B cell (primary cell): Measurements from ENCODE around the gene POLRMT. TPM values are rescaled to one million over a fixed set of nuclear protein-coding genes. Genes with fewer than 3 reads are reported as not detected.
A peak's percentile ranks its signal among the peaks of the same experiment; 100 is the strongest.

ENCODE experiments used
- ATAC-seq: fragments of 200-7000 bp; cut with Tn5 transposase; one replicate; pipeline ENCODE4 v1.10.0; 2021; ENCODE audit warnings: low read depth, mild to moderate bottlenecking, moderate number of reproducible peaks, moderate library complexity
- CTCF ChIA-PET: fragments of 350-600 bp; sonication (Branson Sonifier 250); formaldehyde crosslinking; loops from one replicate; lab custom pipeline; 2021; ENCODE audit warnings: antibody characterized with exemption, inconsistent platforms; lab: Charles Lee
- POLR2A ChIA-PET: fragments of 350-600 bp; sonication (Branson Sonifier 250); formaldehyde crosslinking; loops from one replicate; lab custom pipeline; 2021; ENCODE audit warnings: antibody characterized with exemption; lab: Charles Lee
- DNase-seq: peaks from one replicate; pipeline ENCODE4 v3.0.0; 2013
- H2AFZ ChIP-seq: 2 replicates; pipeline ENCODE4 v1.6.1; 2012; ENCODE audit warnings: mild to moderate bottlenecking, low read depth, low read length; ENCODE audit not compliant: insufficient read depth, poor library complexity, severe bottlenecking
- H3K27ac ChIP-seq, 2 donors: 1 replicate in 1 of 2; 2 replicates in 1 of 2; pipeline ENCODE4 v1.5.1; 2012 to 2013; ENCODE audit warnings: low read length in 2 of 2, mild to moderate bottlenecking in 2 of 2, moderate library complexity in 1 of 2
- H3K27me3 ChIP-seq, 4 experiments: fragments of 200-600 bp in 1 of 4; sonication (generic) in 1 of 4; replicated peaks in 1 of 4; 1 replicate in 2 of 4; 2 replicates in 2 of 4; pipeline versions ENCODE4 v1.6.1 to v1.7.0; 2013 to 2016; ENCODE audit warnings: low read length in 3 of 4, mild to moderate bottlenecking in 2 of 4, mixed read lengths in 1 of 4, moderate library complexity in 1 of 4; ENCODE audit not compliant: insufficient read depth in 4 of 4, control insufficient read depth in 3 of 4; ENCODE audit errors: control extremely low read depth in 1 of 4
- H3K36me3 ChIP-seq, 2 experiments: replicated peaks in 1 of 2; 1 replicate in 1 of 2; 2 replicates in 1 of 2; pipeline versions ENCODE4 v1.6.1 to v1.7.1; 2013; ENCODE audit warnings: low read length in 1 of 2; ENCODE audit not compliant: insufficient read depth in 2 of 2, control insufficient read depth in 1 of 2; ENCODE audit errors: control extremely low read depth in 1 of 2, extremely low read depth in 1 of 2
- H3K4me1 ChIP-seq, 2 donors: fragments of 200-600 bp in 1 of 2; sonication (generic) in 1 of 2; 1 replicate in 1 of 2; 2 replicates in 1 of 2; pipeline versions ENCODE4 v1.5.1 to v1.6.1; 2013 to 2017; ENCODE audit warnings: low read length in 2 of 2; ENCODE audit not compliant: control insufficient read depth in 2 of 2, insufficient read depth in 2 of 2
- H3K4me2 ChIP-seq: replicated peaks from 2 replicates; pipeline ENCODE3; 2012; ENCODE audit warnings: mild to moderate bottlenecking, low read depth, low read length; ENCODE audit not compliant: poor library complexity, severe bottlenecking
- H3K4me3 ChIP-seq, 5 experiments: fragments of 200-600 bp in 1 of 5; sonication (generic) in 1 of 5; 1 replicate in 3 of 5; 2 replicates in 2 of 5; pipeline versions ENCODE4 v1.5.1 to v1.7.0; 2011 to 2016; ENCODE audit warnings: low read length in 4 of 5, mild to moderate bottlenecking in 4 of 5, low read depth in 2 of 5, control low read depth in 1 of 5, moderate library complexity in 1 of 5; ENCODE audit not compliant: insufficient read depth in 1 of 5; ENCODE audit errors: control extremely low read depth in 1 of 5, extremely low read depth in 1 of 5
- H3K79me2 ChIP-seq: fragments of 200-600 bp; sonication (generic); one replicate; pipeline ENCODE4 v1.6.0; 2016; ENCODE audit warnings: low read length; ENCODE audit not compliant: control insufficient read depth, insufficient read depth
- H3K9ac ChIP-seq: fragments of 200-600 bp; sonication (generic); 2 replicates; pipeline ENCODE4 v1.6.1; 2017; ENCODE audit warnings: mild to moderate bottlenecking, low read length, moderate library complexity
- H3K9me3 ChIP-seq, 3 donors: one replicate each; pipeline versions ENCODE4 v1.6.1 to v1.7.1; 2013; ENCODE audit warnings: low read length in 2 of 3; ENCODE audit not compliant: control insufficient read depth in 2 of 3, insufficient read depth in 1 of 3; ENCODE audit errors: control extremely low read depth in 1 of 3
- H4K20me1 ChIP-seq: 2 replicates; pipeline ENCODE4 v1.6.0; 2012; ENCODE audit warnings: mild to moderate bottlenecking, low read length; ENCODE audit not compliant: insufficient read depth, control insufficient read depth, poor library complexity, severe bottlenecking
- H3K27ac Mint-ChIP-seq: one replicate; pipeline ENCODE4 v1.8.0; 2021; ENCODE audit warnings: mixed read lengths
- H3K27me3 Mint-ChIP-seq: one replicate; pipeline ENCODE4 v1.8.0; 2021; ENCODE audit warnings: mixed read lengths
- H3K4me1 Mint-ChIP-seq: one replicate; pipeline ENCODE4 v1.8.0; 2021; ENCODE audit warnings: mixed read lengths
- H3K4me3 Mint-ChIP-seq: one replicate; pipeline ENCODE4 v1.8.0; 2021; ENCODE audit warnings: mixed read lengths
- H3K9me3 Mint-ChIP-seq: one replicate; pipeline ENCODE4 v1.8.0; 2022; ENCODE audit warnings: mixed read lengths; ENCODE audit not compliant: insufficient read depth
- EZH2 ChIP-seq: IDR thresholded peaks from 2 replicates; pipeline ENCODE4 v1.6.1; 2012; ENCODE audit warnings: borderline replicate concordance, low read depth, mild to moderate bottlenecking, moderate library complexity, low read length; ENCODE audit not compliant: insufficient read depth, poor library complexity, severe bottlenecking
- WGBS: methylation state at CpG from one replicate; pipeline ENCODE4 v1.1.5; 2013; ENCODE audit warnings: missing lambda C conversion rate; ENCODE audit not compliant: insufficient coverage; 5-methylcytosine and 5-hydroxymethylcytosine counted together
- intact Hi-C: fragments of 100-400 bp; cut with micrococcal nuclease; formaldehyde crosslinking; loops from one replicate; pipeline ENCODE4 v1.10.0; 2022
- polyA plus RNA-seq: library from polyadenylated mRNA; depleted of rRNA; stranded (reverse); fragments of >200 nt; gene quantifications from 2 replicates; pipeline ENCODE4 v1.2.3, GENCODE V29; 2012
- total RNA-seq, 2 donors: library from RNA; stranded (reverse); fragments of 120-200 nt in 1 of 2; gene quantifications; 1 replicate in 1 of 2; 2 replicates in 1 of 2; pipeline versions ENCODE4 v1.2.3 to v1.2.4, GENCODE V29; 2013 to 2022
- TF ChIP-seq, protein P1 (sequence below): fragments of 200-600 bp; IDR thresholded peaks from one replicate; pipeline ENCODE4 v1.8.0; 2022; ENCODE audit warnings: antibody characterized with exemption, mild to moderate bottlenecking

POLRMT gene
- total and polyA plus RNA-seq, 2 donors (not counting 1 experiment from before 2014, with no cell fraction given) = 77.8 to 98.0 TPM

DNA sequence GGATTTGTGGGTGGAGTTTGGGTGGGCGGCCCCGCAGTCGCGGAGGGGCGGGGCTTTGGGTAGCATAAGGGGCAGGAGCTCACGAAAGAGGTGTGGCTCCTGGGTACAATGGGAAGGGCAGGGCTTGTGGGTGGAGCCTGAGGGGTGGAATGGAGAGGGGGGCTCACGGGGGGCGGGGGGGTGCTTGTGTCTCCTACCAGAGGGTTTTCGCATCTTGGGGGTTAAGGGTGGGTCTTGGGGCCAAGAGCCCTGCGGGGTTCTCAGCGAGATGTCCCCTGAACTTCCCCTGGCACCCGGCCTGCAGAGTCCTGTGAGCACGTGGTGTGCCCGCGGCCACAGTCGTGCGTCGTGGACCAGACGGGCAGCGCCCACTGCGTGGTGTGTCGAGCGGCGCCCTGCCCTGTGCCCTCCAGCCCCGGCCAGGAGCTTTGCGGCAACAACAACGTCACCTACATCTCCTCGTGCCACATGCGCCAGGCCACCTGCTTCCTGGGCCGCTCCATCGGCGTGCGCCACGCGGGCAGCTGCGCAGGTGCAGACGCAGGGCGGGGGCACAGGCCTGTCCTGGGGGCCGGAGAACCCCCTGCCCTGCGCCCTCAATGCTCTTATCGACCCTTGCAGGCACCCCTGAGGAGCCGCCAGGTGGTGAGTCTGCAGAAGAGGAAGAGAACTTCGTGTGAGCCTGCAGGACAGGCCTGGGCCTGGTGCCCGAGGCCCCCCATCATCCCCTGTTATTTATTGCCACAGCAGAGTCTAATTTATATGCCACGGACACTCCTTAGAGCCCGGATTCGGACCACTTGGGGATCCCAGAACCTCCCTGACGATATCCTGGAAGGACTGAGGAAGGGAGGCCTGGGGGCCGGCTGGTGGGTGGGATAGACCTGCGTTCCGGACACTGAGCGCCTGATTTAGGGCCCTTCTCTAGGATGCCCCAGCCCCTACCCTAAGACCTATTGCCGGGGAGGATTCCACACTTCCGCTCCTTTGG is 48.0 kb upstream of the POLRMT start:
- Mint-ChIP-seq H3K27ac (peak overlapping the region; percentile 98), H3K9me3 (no peaks in the 10 kb centered on the region), H3K4me3 (peak overlapping the region; percentile 96), H3K4me1 (peaks cover 6% of the 10 kb centered on the region), H3K27me3 (no peaks in the 10 kb centered on the region)
- Histone ChIP-seq H2AFZ (peak overlapping the region; percentile 92), H4K20me1 (peaks cover 19% of the 10 kb centered on the region), H3K9me3 (peaks cover 0 to 32% (median 0%) of the 10 kb centered on the region in 3 donors), H3K36me3 (no peaks in the 10 kb centered on the region), H3K4me2 (peak overlapping the region; percentile 98), H3K27me3 (peaks cover 0 to 15% (median 3%) of the 10 kb centered on the region in 4 experiments), H3K27ac (peak overlapping the region; percentile 81 to 89), H3K9ac (peak overlapping the region; percentile 75), H3K79me2 (no peaks in the 10 kb centered on the region), H3K4me1 (peaks cover 6 to 21% of the 10 kb centered on the region in 2 donors), H3K4me3 (peak overlapping the region in 4 of 5 experiments; percentile 53 to 91 (median 62))
- DNase-seq = peak; percentile 85
- ChIA-PET POLR2A (interaction anchor here (0.7 to 1.1 kb wide), 4 partner anchors 18 to 664 kb away, joined by 3 to 8 read pairs (median 5); partner anchors contain the start of genes BSG and RNF126), CTCF (interaction anchor here (2.2 kb wide), 1 partner anchor 18 kb away, joined by 8 read pairs; the partner anchor contains the start of gene RNF126)
- WGBS = 14% methylated on average over 45 of the region's 54 CpGs
- intact Hi-C loops = no loop called here
- TF ChIP-seq, protein P1, sequence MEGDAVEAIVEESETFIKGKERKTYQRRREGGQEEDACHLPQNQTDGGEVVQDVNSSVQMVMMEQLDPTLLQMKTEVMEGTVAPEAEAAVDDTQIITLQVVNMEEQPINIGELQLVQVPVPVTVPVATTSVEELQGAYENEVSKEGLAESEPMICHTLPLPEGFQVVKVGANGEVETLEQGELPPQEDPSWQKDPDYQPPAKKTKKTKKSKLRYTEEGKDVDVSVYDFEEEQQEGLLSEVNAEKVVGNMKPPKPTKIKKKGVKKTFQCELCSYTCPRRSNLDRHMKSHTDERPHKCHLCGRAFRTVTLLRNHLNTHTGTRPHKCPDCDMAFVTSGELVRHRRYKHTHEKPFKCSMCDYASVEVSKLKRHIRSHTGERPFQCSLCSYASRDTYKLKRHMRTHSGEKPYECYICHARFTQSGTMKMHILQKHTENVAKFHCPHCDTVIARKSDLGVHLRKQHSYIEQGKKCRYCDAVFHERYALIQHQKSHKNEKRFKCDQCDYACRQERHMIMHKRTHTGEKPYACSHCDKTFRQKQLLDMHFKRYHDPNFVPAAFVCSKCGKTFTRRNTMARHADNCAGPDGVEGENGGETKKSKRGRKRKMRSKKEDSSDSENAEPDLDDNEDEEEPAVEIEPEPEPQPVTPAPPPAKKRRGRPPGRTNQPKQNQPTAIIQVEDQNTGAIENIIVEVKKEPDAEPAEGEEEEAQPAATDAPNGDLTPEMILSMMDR = no peak
- no peak for TF ChIP-seq EZH2
- no peak for ATAC-seq
